ENCODE results near the gene IRAK1. TPM values are rescaled to one million over a fixed set of nuclear protein-coding genes. Genes with fewer than 3 reads are reported as not detected.

IRAK1 gene
- total and polyA plus RNA-seq, 5 donors = 28.2 to 53.2 (median 42.7) TPM

Small RNA genes within 50 kb of the gene (microRNA-seq; reads per million reads assigned to microRNA genes)
- gene MIR3202-1 (0 reads per million in 2 donors), gene MIR3202-2 (0 reads per million in 2 donors), gene MIR718 (0 reads per million in 2 donors)

Other genes starting within 250 kb of the IRAK1 start
- 10 to 100 TPM; 27.0 to 53.1 (median 39.3) TPM for gene SRPK3, start 238.9 kb downstream of the IRAK1 start, total RNA-seq
- gene SRPK3, start 238.9 kb downstream of the IRAK1 start, polyA plus RNA-seq = 36.5 TPM
- gene IDH3G, start 225.5 kb downstream of the IRAK1 start, total RNA-seq = 10 to 100 TPM; 60.6 to 68.6 (median 66.6) TPM
- gene IDH3G, start 225.5 kb downstream of the IRAK1 start, polyA plus RNA-seq = 66.9 TPM
- 100 to 1,000 TPM; 162 to 208 (median 193) TPM for gene SSR4, start 225.2 kb downstream of the IRAK1 start, total RNA-seq
- 336 TPM for gene SSR4, start 225.2 kb downstream of the IRAK1 start, polyA plus RNA-seq
- gene PDZD4, start 189.4 kb downstream of the IRAK1 start, total RNA-seq = 1 to 10 TPM; 3.6 to 6.9 (median 5.4) TPM
- 4.1 TPM for gene PDZD4, start 189.4 kb downstream of the IRAK1 start, polyA plus RNA-seq
- gene L1CAM, start 133.7 kb downstream of the IRAK1 start, total RNA-seq = 10 to 100 TPM in 1 of 4 donors, 1 to 10 TPM in 3; 8.3 to 14.1 (median 9.3) TPM
- 7.3 TPM for gene L1CAM, start 133.7 kb downstream of the IRAK1 start, polyA plus RNA-seq
- 1 to 10 TPM; 1.6 to 3.7 (median 2.5) TPM for gene AVPR2, start 115.2 kb downstream of the IRAK1 start, total RNA-seq
- 4.1 TPM for gene AVPR2, start 115.2 kb downstream of the IRAK1 start, polyA plus RNA-seq
- 10 to 100 TPM; 13.4 to 22.9 (median 14.9) TPM for gene ARHGAP4, start 93.6 kb downstream of the IRAK1 start, total RNA-seq
- gene ARHGAP4, start 93.6 kb downstream of the IRAK1 start, polyA plus RNA-seq = 20.5 TPM
- gene NAA10, start 84.9 kb downstream of the IRAK1 start, total RNA-seq = 10 to 100 TPM; 61.1 to 75.5 (median 66.2) TPM
- gene NAA10, start 84.9 kb downstream of the IRAK1 start, polyA plus RNA-seq = 108 TPM
- gene RENBP, start 75.3 kb downstream of the IRAK1 start, total RNA-seq = 10 to 100 TPM; 14.0 to 17.7 (median 15.7) TPM
- gene RENBP, start 75.3 kb downstream of the IRAK1 start, polyA plus RNA-seq = 13.3 TPM
- 10 to 100 TPM; 26.9 to 41.4 (median 32.9) TPM for gene HCFC1, start 48.1 kb downstream of the IRAK1 start, total RNA-seq
- gene HCFC1, start 48.1 kb downstream of the IRAK1 start, polyA plus RNA-seq = 17.3 TPM
- gene TMEM187, start 47.1 kb downstream of the IRAK1 start, total RNA-seq = 10 to 100 TPM in 2 of 4 donors, 1 to 10 TPM in 2; 7.6 to 11.9 (median 10.4) TPM
- gene TMEM187, start 47.1 kb downstream of the IRAK1 start, polyA plus RNA-seq = 6.8 TPM
- 10 to 100 TPM; 41.2 to 50.2 (median 45.2) TPM for gene MECP2, start 77.8 kb upstream of the IRAK1 start, total RNA-seq
- 34.9 TPM for gene MECP2, start 77.8 kb upstream of the IRAK1 start, polyA plus RNA-seq
- not detected for gene OPN1LW, start 124.3 kb upstream of the IRAK1 start, total RNA-seq
- gene OPN1LW, start 124.3 kb upstream of the IRAK1 start, polyA plus RNA-seq = not detected
- not detected for gene OPN1MW, start 162.7 kb upstream of the IRAK1 start, total RNA-seq
- not detected for gene OPN1MW, start 162.7 kb upstream of the IRAK1 start, polyA plus RNA-seq
- not detected for gene OPN1MW2, start 199.9 kb upstream of the IRAK1 start, total RNA-seq
- not detected for gene OPN1MW2, start 199.9 kb upstream of the IRAK1 start, polyA plus RNA-seq
- gene OPN1MW3, start 237.7 kb upstream of the IRAK1 start, total RNA-seq = not detected
- gene OPN1MW3, start 237.7 kb upstream of the IRAK1 start, polyA plus RNA-seq = not detected

Data from right cardiac atrium (tissue), 5 donors.